ENCODE measurements around the gene C6orf89. TPM values are rescaled to one million over a fixed set of nuclear protein-coding genes. Genes with fewer than 3 reads are reported as not detected.

C6orf89 gene
- total RNA-seq, 1 experiment from 2014 or later = 11.8 TPM

GRCh38 chr6:36934901-36935300 lies 49.1 kb downstream of the C6orf89 start:
- no peaks in the 10 kb centered on the region for H3K9me3 Mint-ChIP-seq
- Histone ChIP-seq H3K27ac (ENCODE audit: insufficient read length, low read depth, low read length) (no peak overlapping the region), H3K56ac (ENCODE audit: insufficient read length, low read depth, low read length) (no peak overlapping the region), H2BK20ac (ENCODE audit: low read depth, low read length, poor library complexity, severe bottlenecking) (no peak overlapping the region), H3K9ac (ENCODE audit: extremely low read depth, insufficient read length, low read length) (no peak overlapping the region), H4K20me1 (ENCODE audit: control insufficient read depth, insufficient read depth, insufficient read length) (no peaks in the 10 kb centered on the region), H4K91ac (ENCODE audit: insufficient read length, low read depth, low read length) (no peak overlapping the region), H3K23me2 (ENCODE audit: insufficient read length, low read depth, low read length, poor library complexity, severe bottlenecking) (no peaks in the 10 kb centered on the region), H2BK15ac (ENCODE audit: low read depth, low read length) (no peak overlapping the region), H4K5ac (ENCODE audit: insufficient read length, low read depth, low read length) (no peak overlapping the region), H3K14ac (ENCODE audit: insufficient read depth, low read length) (no peak overlapping the region), H3K18ac (ENCODE audit: insufficient read length, low read depth, low read length) (no peak overlapping the region), H3K9me3 (ENCODE audit: control insufficient read depth, low read depth, low read length) (no peaks in the 10 kb centered on the region), H3K4me1 (ENCODE audit: insufficient read depth, low read length) (no peaks in the 10 kb centered on the region), H3K79me1 (ENCODE audit: insufficient read depth, low read depth, low read length, poor library complexity, severe bottlenecking) (no peaks in the 10 kb centered on the region), H2AFZ (ENCODE audit: low read length) (no peak overlapping the region), H3K4me2 (ENCODE audit: insufficient read depth, insufficient read length, low read length) (no peak overlapping the region), H2BK12ac (ENCODE audit: insufficient read length, low read depth, low read length) (no peak overlapping the region), H3K23ac (ENCODE audit: insufficient read length, low read depth, low read length) (no peak overlapping the region), H3T11ph (ENCODE audit: low read length) (no peak overlapping the region), H2AK5ac (ENCODE audit: insufficient read length, low read length) (no peak overlapping the region), H2BK5ac (ENCODE audit: insufficient read length, low read length) (no peak overlapping the region), H3K79me2 (ENCODE audit: insufficient read depth, low read length) (no peaks in the 10 kb centered on the region), H2BK120ac (ENCODE audit: low read depth, low read length, poor library complexity, severe bottlenecking) (no peak overlapping the region), H3K27me3 (ENCODE audit: insufficient read depth, low read length) (no peaks in the 10 kb centered on the region), H3K4ac (ENCODE audit: low read depth, low read length) (no peak overlapping the region), H4K8ac (replicated peaks; ENCODE audit: insufficient read length, low read depth, low read length) (no peak overlapping the region)
- no CpG with 5 or more reads among the region's 7 CpGs for WGBS (ENCODE audit: extremely low coverage, insufficient read length, low lambda C conversion rate)
- no peak for TF ChIP-seq CTCF (conservative IDR thresholded peaks at IDR 0.05)
- H3K36me3 Mint-ChIP-seq (ENCODE audit: insufficient read depth in 1 of 3, low read depth in 3 of 3) = no peaks in the 10 kb centered on the region; a peak in 2 of 7 replicates
- no peak overlapping the region for H3K4me3 Mint-ChIP-seq
- H3K4me1 Mint-ChIP-seq = no peaks in the 10 kb centered on the region
- peaks cover 5% of the 10 kb centered on the region for H3K27me3 Mint-ChIP-seq (ENCODE audit: low read depth)
- DNase-seq = no peak
- no peak overlapping the region for H3K27ac Mint-ChIP-seq

All from H9 (cell line).